Epithelial cell of prostate (primary cell): ENCODE measurements around the gene STAC3.
"Not testable (repeated sequence)": the region's sequence is repeated elsewhere in the genome, so short reads cannot be mapped to it uniquely, and the experiment has no call there.

ENCODE experiments used
- DNase-seq: peaks from one replicate; pipeline ENCODE4 v3.0.0-alpha.2; 2011; ENCODE audit warnings: low read depth, low spot score
- H3K27ac ChIP-seq: fragments of 450-650 bp; 2 replicates; pipeline ENCODE4 v1.5.1; 2017; ENCODE audit warnings: mild to moderate bottlenecking

The STAC3 gene

DNA sequence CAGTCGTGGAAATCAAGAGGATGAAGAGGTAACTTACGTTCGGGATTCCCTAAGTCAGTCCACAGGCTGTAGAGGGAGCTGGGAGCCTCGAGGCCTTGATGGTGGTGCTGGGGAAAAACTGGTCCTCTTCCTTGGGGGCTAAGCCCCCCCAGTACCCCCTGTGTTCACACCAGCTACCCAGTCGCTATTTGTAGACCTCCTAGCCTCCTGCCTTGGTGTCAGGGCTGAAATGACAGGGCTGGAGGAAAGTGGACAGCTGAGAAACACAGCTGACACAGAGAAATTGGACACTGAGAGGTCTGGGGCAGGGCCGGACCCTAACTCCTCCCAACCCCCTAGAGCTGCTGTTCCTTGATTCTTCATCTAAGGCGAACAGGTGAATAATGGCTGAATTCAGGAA, at the start of gene STAC3:
STAC3 (minus strand) TSS at position 232 of the 400 bp plus-strand sequence. CDS start 1,551 bp downstream, outside the sequence.
- H3K27ac ChIP-seq: no peak within 1 kb of the TSS

DNA sequence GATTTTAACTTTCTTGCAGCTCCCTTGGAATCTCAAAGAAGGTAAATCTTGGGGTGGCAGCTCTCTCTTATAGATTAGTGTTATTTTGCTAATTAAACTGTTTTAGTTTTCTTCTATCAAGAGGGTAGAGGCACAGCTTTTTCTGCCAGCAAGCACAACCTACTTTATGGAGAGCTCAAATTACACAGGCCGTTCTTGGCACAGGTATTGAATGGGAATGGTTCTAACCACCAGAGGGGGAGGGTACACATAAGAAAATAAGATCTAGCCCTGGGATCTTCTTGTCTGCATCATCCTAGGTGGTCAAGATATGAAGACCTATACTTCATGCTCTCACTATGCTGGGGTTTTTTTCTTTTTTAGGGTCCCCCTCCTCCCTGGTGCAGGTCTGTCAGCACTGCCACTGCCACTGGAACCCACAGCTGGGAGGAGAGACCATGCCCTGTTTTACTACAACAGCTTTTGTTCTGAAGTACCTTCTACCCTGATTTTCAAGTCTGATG, 48.6 kb upstream of the STAC3 start:
- no peak for DNase-seq
- no peak overlapping the region for H3K27ac ChIP-seq

More for the DNA sequence above, at the start of gene STAC3:
- no peak for DNase-seq

DNA sequence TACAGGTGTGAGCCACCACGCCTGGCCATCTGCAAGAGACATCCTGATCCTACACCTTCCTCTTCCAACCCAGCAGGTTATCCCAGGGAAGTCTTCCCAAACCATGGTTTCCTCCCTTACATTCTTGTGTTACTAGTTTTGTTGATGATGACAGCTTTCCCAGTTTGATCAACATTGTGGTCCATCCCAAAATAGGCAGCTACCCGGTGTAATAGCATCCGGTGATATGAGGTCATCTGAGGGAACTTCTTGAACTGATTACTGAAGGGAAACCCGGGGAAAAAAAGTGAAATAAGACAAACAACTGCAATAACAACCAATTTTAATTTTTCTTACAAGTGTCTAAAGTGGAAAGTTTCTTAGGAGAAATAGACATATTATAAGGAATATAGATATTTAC, 45.3 kb upstream of the STAC3 start:
- no peak overlapping the region for H3K27ac ChIP-seq
- DNase-seq: no peak

DNA sequence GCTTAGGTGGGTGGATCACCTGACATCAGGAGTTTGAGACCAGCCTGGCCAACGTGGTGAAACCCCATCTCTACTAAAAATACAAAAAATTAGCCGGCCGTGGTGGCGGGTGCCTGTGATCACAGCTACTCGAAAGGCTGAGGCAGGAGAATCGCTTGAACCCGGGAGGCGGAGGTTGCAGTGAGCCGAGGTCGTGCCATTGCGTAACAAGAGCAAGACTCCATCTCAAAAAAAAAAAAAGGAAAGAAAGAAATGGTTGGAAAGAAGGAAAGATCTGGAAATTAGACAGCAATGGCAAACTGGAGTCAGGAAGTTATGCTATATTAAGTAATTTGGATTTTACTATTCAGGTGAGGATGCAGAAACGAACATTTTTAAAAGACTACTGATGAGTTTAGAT, 31.1 kb upstream of the STAC3 start:
- H3K27ac ChIP-seq, DNase-seq: not testable (repeated sequence)

DNA sequence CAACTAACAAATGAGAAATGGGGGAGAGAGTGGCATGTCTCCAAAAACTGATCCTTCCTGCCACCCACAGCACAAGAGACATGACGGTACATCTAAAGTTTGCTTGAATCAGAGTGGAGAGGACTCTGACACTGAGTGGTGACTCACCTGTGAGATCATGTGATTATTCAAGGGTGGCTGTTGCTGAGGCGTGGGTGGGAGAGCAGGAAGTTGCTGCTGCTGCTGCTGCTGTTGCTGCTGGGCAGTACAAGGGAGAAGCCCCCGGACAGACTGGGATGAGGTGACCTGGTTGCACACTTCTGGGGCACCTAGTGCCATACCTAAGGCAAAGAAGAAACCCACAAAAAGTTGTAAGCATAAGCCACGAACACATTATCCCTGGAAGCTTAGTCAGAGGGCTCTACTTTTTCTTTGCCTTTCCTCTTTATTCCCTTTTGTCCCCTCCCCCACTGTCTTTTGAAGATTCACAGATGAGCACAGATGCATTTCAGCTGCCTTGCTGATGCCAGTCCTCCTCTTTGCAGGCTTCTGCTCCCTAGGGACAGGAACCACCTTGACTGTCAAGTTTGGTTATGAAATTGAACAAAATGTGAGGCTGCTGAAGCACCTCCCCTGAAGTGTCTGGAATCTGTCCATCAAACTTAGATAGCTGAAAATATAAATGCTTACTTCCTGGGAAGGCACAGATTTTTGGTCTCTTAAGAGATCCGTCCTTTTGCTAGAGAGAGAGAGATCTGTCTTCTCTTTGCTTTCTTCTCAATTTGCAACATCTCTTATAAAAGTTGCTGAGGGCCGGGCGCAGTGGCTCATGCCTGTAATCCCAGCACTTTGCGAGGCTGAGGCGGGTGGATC, 29.4 kb upstream of the STAC3 start:
- peak; percentile 79 for DNase-seq

DNA sequence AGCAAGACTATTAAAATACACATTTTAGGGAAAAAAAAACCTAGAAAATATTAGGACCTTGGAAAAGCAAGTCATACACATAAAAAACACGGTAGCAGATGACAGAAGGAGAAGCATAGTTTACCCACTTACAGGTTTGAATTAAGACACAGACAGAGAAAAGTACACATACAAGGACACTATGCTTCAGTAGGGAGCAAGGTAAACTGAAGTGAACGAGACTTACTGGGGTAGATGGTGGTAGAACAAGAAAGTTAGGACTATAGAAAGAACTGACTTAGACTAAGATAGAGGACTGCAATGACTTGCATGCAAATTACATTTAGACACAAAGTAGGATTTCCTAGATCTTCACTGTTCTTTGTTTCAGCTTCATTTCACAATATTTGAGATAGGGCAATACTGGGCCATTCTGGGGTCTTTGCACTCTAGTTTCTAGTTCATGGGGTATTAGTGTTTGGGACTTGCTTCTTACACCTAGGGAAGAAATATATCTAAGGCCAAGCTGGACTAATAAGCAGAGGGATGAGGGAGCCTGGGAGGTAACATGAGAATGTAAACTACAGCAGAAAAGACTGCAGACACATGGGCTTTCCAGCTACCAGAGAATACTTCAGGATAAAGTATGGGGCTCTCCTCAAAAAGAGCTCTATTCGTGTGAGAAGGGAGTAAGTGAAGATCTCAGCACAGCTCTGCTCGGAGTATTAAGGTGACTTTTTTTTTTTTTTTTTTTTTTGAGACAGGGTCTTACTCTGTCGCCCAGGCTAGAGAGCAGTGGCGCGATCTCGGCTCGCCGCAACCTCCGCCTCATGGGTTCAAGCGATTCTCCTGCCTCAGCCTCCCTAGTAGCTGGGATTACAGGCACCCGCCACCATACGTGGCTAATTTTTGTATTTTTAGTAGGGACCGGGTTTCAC, 27.7 kb upstream of the STAC3 start:
- DNase-seq: no peak
- H3K27ac ChIP-seq: no peak overlapping the region

More for the DNA sequence above, 29.4 kb upstream of the STAC3 start:
- H3K27ac ChIP-seq: peak overlapping the region; percentile 72

DNA sequence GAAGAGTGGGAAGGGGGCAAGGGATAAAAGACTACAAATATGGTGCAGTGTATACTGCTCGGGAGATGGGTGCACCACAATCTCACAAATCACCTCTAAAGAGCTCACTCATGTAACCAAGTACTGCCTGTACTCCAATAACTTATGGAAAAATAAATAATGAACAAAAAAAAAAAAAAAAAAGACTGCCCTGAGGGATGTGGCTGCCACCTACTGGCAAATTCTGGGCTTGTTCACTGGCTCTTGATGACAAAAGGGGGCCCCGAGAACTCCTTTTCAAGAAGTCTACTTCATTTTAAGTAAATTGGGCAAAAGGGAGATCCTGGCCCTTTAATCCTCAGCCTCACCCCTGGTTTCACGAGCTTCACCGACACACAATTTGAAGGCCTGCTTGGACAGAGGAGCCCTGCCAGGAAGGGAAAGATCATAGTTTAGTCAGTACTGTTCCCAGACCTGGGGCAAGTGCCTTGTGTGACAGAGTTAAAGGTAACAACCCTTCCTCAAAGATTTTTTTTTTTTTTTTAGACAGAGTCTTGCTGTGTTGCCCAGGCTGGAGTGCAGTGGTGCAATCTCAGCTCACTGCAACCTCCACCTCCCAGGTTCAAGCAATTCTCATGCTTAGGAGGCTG, 26.1 kb upstream of the STAC3 start:
- DNase-seq: no peak
- H3K27ac ChIP-seq: no peak overlapping the region

DNA sequence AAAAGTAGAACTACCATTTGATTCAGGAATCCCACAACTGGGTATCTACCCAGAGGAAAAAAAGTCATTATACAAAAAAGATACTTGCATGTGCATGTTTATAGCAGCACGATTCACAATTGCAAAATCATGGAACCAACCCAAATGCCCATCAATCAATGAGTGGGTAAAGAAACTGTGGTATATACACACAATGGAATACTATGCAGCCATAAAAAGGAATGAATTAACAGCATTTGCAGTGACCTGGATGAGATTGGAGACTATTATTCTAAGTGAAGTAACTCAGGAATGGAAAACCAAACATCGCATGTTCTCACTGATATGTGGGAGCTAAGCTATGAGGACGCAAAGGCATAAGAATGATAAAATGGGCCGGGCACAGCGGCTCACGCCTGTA, 25.2 kb upstream of the STAC3 start:
- DNase-seq, H3K27ac ChIP-seq: not testable (repeated sequence)

DNA sequence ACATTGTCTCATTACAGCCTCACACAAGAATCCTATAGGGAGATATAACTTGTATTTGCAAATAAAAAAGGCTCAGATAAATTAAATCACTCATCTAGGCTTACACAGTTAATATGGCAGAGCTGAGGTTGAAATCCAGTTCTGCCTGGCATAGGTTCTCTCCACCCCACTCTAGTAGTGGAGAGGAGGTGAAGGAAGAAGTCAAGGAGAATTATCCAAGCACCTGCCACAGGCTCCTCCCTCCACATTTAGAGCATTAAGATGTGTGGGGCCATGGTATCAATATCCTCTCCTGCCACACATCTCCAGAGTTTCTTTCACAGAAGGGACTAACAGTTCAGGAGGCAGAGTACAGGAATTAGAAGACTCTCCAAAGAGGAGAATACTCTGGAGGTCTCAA, 22.5 kb upstream of the STAC3 start:
- H3K27ac ChIP-seq: no peak overlapping the region
- no peak for DNase-seq

DNA sequence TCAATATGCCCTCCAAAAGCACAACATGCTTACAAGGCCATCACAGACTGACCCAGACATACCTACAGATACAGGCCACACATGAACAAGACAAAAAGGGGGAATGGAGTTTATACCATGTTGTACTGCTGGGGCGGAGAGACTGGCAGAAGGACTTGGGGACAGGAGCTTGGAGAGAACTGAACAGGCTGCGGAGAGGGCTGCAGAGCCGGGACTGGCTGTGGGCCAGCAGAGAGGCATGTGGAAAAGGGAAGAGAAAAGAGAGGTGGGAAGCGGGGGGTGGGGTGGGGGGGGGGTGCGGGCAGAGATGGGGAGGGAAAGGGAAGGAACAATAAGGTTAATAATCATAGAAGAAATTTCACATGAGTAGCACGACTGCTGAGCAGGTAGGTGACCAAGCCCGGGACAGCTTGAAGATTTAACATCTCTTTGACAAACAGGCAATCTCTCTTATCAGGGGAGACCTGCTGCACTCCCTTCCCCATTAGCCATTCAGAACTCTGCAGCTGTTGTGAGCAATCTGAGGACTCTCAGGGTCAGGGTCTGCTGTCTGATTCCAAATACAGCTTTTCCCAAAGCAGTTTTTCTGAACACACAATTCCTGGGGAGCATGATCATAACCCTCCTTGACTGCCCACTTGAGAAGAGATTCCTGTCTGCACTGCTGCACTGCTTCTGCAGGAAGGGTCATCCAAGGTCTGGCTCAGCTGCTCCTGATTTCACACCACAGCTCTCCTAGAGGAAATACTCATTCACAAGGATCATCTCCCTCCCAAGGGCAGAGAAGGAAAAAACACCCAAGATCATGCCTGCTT, 21.6 kb upstream of the STAC3 start:
- H3K27ac ChIP-seq: no peak overlapping the region
- no peak for DNase-seq

DNA sequence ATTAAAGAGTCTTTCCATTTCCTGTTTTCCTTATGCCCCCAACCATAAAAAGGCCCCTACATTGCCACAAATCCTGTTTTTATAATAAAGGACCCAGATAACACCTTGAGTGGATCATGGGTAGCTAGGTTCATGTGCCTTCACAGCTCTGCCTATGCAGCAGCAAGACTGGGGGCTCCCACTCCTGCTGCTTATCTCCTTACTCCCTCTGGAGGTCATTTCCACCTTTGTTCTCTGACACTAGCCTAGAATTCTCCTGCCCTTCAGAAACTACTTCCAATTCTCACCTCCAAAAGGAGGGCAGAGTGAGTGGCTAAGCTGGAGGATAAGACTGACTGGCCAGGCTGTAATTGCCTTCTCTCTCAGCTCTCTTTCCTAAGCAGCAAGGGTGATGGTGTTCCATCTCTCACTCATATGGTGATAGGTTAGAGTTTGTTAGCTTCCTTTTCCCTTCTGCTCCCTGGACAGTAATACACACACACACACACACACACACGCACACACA, 20.0 kb upstream of the STAC3 start:
- no peak for DNase-seq
- no peak overlapping the region for H3K27ac ChIP-seq

DNA sequence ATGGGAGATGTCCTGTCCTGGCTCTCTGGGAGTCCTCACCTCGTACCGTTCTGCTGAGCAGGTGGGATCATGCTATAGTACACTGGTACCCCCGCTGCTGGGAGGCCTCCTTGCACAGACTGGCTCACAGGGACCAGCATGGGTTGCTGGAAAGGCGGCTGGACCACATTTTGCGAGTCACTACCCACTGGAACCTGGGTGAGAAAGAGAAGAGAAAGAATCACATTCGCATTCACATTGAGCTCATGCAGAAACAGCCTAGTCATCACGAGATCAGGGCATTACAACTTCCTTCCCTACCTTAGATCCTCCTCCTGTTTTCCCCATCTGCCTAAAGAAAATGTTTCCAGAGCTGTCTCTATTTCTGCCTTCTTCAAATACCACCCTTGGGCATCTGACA, 17.3 kb upstream of the STAC3 start:
- no peak for DNase-seq
- H3K27ac ChIP-seq: peak overlapping the region; percentile 18

DNA sequence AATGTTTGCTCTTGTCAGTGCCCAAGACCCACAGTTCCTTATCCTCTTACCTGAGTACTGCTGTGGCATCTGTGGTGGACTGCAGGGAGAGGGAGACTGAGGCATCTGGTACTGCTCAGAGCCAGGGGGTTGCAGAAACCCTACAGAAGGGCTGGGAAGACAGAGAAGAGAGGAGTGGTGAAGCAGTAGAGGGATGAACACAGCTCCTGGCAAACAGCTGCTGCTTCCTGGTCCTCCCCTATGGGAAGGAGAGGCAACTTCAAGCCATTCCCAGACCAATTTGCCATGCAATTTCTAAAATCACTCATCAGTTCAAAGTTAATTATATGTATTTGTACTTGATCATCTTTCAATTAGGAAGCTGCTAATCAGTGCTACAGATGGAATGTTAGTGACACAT, 15.7 kb upstream of the STAC3 start:
- H3K27ac ChIP-seq: no peak overlapping the region
- no peak for DNase-seq

DNA sequence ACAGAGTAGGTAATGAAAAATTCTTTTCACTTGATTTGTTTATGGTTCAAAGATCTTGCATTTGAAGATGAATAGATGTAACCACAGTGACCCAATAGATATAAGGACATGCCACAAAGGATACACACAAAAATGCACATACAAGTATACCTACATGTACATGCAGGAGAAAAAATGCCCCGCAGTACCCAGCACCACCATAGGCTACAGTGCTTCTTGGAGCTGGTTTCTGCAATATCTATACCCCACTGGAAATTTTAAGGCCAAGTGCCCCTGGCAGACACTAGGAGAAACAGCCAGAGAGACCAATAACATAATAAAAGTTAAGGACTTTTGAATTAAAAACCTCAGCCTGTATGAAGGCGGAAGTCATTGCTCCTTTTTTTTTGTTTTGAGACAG, 12.1 kb upstream of the STAC3 start:
- DNase-seq: no peak
- no peak overlapping the region for H3K27ac ChIP-seq

DNA sequence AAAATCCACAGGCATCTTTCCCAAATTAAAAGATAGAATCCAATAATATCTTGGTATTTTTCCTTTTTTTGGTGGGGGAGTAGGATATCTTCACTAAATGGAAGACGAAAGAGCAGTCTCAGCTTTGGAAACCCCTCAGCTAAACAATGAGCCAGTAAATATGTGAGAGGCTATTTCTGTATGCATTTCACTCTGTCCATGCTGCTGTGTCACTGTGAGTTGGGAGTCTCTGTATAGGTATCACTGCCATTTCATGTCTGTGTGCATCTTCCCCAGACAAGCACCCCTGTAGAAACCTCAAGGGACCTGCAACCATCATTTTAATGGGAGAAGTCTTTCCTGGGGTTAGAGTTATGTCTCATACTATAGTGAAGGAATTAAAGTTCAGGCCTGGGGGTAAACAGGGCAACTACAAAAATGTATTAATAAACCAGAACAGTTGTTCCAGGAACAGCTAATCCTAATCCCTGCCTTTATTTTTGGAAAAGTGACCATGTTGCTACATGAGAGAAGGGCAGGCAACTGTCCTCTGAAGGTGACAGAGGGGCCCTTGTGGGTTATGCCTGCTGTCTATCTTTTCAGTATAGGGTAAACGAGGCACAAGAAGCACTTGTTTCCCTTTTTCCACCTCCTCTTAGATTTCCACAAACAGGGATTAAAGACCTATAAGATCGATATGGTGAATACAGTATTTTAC, 11.3 kb upstream of the STAC3 start:
- H3K27ac ChIP-seq: no peak overlapping the region
- DNase-seq: no peak

DNA sequence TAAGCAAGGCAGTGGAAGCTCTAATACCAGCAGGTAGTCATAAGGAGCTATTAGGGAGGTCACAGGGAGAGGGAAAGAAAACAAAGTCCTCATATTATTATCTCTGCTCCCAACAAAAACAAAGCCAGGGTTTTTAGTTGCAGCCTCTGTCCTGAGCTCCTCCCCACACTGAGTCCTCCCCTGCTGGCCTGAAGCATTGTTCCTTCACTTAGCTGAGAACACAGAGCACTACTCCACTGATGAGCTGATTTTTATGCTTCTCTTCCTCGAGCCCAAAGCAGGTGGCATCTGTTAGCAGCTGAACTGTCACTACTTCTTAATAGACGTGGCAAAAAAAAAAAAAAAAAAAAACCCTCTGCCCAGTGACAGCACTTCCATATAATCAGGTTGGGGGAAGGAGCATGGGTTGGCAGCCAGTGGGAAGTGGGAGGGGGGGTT, 10.5 kb upstream of the STAC3 start:
- no peak for DNase-seq
- H3K27ac ChIP-seq: no peak overlapping the region

DNA sequence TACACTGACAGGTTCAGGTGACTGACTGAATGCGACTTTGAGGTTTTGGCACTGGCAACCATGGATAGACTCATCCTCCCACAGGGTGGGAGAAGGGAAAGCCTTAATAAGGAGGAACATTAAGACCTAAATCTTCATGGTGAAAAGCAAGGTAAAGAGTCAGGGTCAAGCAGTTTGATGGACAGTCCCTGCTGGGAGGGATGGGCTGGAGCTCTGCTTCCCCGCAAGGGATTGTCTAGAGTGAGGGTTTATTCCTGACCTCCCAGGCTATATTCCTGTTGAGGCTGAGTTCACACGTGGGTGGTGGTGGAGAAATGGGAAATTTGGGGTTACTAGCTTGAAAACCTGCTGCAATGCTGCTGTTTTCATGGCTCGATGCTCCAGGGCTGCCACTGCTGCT, 9.4 kb upstream of the STAC3 start:
- DNase-seq: no peak
- no peak overlapping the region for H3K27ac ChIP-seq

DNA sequence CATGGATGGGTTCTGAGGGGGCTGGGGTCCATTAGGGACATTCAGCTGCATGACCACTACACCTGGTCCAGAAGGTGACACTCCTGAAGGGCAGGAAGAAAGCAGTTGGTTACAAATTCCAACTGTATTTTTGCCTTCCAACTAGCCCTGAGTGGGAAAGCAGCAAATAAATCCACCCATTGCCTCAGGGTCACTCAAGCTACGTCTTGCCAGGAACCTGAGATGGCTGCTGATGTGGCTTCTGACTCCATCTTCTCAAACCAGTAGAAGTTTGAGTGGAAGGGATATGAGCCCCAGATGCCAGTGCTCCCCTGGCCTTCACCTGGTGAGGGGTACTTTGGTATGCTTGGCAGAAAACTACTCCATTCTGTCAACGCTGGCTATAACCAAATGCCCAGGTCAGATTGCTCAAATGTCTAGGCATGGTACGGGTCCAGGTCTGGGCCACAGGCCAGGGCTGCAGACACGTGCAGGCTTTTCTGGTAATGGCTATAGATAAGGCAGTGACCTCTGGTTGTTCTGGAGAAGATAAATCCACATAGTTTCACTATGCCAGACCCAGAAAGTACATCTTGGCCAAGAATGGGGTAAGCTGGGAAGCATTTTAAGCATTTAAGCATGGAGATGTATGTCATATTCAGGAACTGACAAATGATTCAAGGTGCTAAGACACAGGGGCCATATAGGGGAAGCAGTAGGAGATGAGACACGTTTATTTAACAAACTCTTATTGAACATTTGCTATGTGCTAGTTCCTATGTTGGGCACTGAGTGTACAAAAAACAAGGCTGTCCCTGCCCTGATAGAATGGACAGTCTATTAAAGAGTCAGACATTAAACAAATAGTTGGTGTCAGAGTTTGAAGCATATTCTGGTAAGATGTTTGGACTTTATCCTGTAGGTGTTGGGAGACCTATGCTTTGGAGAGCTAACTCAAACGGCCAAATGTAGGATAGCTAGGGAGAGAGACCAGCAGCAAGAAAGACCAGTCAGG, 8.3 kb upstream of the STAC3 start:
- H3K27ac ChIP-seq: no peak overlapping the region
- no peak for DNase-seq
